DOHH2 (cell line): ENCODE measurements around the gene GZMM.

Source experiments
- H3F3A ChIP-seq: fragments of 200-600 bp; sonication (generic), shearing (Covaris generic); 2 replicates; pipeline ENCODE4 v1.6.0; 2016; ENCODE audit warnings: antibody characterized with exemption, mild to moderate bottlenecking; ENCODE audit not compliant: control insufficient read depth, insufficient read depth
- H3K27ac ChIP-seq: fragments of 200-600 bp; sonication (generic); 2 replicates; pipeline ENCODE4 v1.5.1; 2014; ENCODE audit warnings: low read depth, mild to moderate bottlenecking, low read length, moderate library complexity
- H3K27me3 ChIP-seq: fragments of 200-600 bp; sonication (generic); 2 replicates; pipeline ENCODE4 v1.6.1; 2014; ENCODE audit warnings: mild to moderate bottlenecking, low read length, mixed read lengths; ENCODE audit not compliant: control insufficient read depth
- H3K36me3 ChIP-seq: fragments of 200-600 bp; sonication (generic); 2 replicates; pipeline ENCODE4 v1.6.1; 2014; ENCODE audit warnings: mild to moderate bottlenecking, low read length, moderate library complexity, mixed read lengths; ENCODE audit not compliant: control insufficient read depth
- H3K4me1 ChIP-seq: fragments of 200-600 bp; sonication (generic); 2 replicates; pipeline ENCODE4 v1.6.1; 2014; ENCODE audit warnings: mild to moderate bottlenecking, low read length, mixed read lengths; ENCODE audit not compliant: control insufficient read depth
- H3K4me2 ChIP-seq: fragments of 200-600 bp; sonication (generic); 2 replicates; pipeline ENCODE4 v1.6.0; 2014; ENCODE audit warnings: mild to moderate bottlenecking, low read length, moderate library complexity
- H3K4me3 ChIP-seq: fragments of 200-600 bp; sonication (generic); 2 replicates; pipeline ENCODE4 v1.5.1; 2014; ENCODE audit warnings: mild to moderate bottlenecking, low read length, mixed read lengths
- H3K79me2 ChIP-seq: fragments of 200-600 bp; sonication (generic); 2 replicates; pipeline ENCODE4 v1.6.1; 2014; ENCODE audit warnings: mild to moderate bottlenecking, low read length, mixed read lengths; ENCODE audit not compliant: control insufficient read depth
- H3K9me2 ChIP-seq: fragments of 200-600 bp; sonication (generic); replicated peaks from 2 replicates; pipeline ENCODE4 v1.6.1; 2014; ENCODE audit warnings: mild to moderate bottlenecking, low read length, mixed read lengths; ENCODE audit not compliant: control insufficient read depth
- H3K9me3 ChIP-seq: fragments of 200-600 bp; sonication (generic); 2 replicates; pipeline ENCODE4 v1.6.1; 2014; ENCODE audit warnings: antibody characterized with exemption, low read length, mixed read lengths; ENCODE audit not compliant: control insufficient read depth, insufficient read depth
- H4K20me1 ChIP-seq: fragments of 200-600 bp; sonication (generic); 2 replicates; pipeline ENCODE4 v1.6.0; 2014; ENCODE audit warnings: low read depth, mild to moderate bottlenecking, antibody characterized with exemption, low read length, moderate library complexity; ENCODE audit not compliant: control insufficient read depth, insufficient read depth
- EZH2phosphoT487 ChIP-seq: fragments of 200-600 bp; sonication (generic); IDR thresholded peaks from 2 replicates; pipeline ENCODE4 v1.6.1; 2017; ENCODE audit warnings: borderline replicate concordance, mild to moderate bottlenecking, antibody characterized with exemption, low read length, moderate library complexity, mixed read lengths
- TF ChIP-seq, protein P1 (sequence below): fragments of 200-600 bp; sonication (generic); IDR thresholded peaks from one replicate; pipeline ENCODE4 v1.5.1; 2014; ENCODE audit warnings: antibody characterized with exemption, mild to moderate bottlenecking, low read depth, low read length; ENCODE audit not compliant: poor library complexity, severe bottlenecking

GZMM gene

DNA sequence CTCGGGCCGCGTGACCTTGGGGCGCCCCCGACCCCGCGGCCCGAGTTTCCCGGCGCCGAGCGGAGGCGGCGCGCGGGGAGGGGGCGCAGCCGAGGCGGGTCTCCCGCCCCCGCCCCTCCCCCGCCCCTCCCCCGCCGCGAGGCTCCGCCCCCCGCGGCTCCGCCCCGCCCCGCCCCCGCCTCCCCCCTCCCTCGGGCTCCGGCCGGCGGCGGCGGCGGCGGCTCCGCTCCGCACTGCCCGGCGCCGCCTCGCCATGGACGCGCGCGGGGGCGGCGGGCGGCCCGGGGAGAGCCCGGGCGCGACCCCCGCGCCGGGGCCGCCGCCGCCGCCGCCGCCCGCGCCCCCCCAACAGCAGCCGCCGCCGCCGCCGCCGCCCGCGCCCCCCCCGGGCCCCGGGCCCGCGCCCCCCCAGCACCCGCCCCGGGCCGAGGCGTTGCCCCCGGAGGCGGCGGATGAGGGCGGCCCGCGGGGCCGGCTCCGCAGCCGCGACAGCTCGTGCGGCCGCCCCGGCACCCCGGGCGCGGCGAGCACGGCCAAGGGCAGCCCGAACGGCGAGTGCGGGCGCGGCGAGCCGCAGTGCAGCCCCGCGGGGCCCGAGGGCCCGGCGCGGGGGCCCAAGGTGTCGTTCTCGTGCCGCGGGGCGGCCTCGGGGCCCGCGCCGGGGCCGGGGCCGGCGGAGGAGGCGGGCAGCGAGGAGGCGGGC, 46.0 kb downstream of the GZMM start, which contains the start of gene HCN2:
TSS of gene HCN2 (plus strand) at position 189 of the 703 bp plus-strand sequence. CDS start at position 254, 65 bp downstream.
- H3K9me2 ChIP-seq, result no peaks in the 10 kb centered on the region
- H3K36me3 ChIP-seq, result no peaks in the 10 kb centered on the region
- no peak for TF ChIP-seq EZH2phosphoT487
- TF ChIP-seq, protein P1, sequence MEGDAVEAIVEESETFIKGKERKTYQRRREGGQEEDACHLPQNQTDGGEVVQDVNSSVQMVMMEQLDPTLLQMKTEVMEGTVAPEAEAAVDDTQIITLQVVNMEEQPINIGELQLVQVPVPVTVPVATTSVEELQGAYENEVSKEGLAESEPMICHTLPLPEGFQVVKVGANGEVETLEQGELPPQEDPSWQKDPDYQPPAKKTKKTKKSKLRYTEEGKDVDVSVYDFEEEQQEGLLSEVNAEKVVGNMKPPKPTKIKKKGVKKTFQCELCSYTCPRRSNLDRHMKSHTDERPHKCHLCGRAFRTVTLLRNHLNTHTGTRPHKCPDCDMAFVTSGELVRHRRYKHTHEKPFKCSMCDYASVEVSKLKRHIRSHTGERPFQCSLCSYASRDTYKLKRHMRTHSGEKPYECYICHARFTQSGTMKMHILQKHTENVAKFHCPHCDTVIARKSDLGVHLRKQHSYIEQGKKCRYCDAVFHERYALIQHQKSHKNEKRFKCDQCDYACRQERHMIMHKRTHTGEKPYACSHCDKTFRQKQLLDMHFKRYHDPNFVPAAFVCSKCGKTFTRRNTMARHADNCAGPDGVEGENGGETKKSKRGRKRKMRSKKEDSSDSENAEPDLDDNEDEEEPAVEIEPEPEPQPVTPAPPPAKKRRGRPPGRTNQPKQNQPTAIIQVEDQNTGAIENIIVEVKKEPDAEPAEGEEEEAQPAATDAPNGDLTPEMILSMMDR, result no peak
- no peaks in the 10 kb centered on the region for H3F3A ChIP-seq
- H3K27ac ChIP-seq, result no peak within 1 kb of the TSS
- H4K20me1 ChIP-seq, result peaks cover 4% of the 10 kb centered on the region; the same call in 1 of the 2 replicates
- H3K4me1 ChIP-seq, result peaks cover 11% of the 10 kb centered on the region
- no peaks in the 10 kb centered on the region for H3K79me2 ChIP-seq
- no peak within 1 kb of the TSS for H3K4me2 ChIP-seq
- H3K27me3 ChIP-seq, result peaks cover 18% of the 10 kb centered on the region
- H3K4me3 ChIP-seq, result no peak within 1 kb of the TSS
- H3K9me3 ChIP-seq, result no peaks in the 10 kb centered on the region

DNA sequence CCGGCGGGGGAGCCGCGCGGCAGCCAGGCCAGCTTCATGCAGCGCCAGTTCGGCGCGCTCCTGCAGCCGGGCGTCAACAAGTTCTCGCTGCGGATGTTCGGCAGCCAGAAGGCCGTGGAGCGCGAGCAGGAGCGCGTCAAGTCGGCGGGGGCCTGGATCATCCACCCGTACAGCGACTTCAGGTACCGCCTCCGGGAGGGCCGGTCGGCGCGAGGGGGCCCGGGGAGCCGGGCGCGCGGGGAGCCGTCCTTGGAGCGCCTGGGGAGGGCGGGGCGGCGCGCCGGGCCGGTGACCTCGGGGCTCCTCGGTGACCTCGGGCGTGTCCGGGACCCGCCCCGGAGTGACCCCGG, 46.5 kb downstream of the GZMM start:
- H3K9me3 ChIP-seq, result no peaks in the 10 kb centered on the region
- 0 out of 2 replicates have a peak, but pooled peaks cover 3% of the 10 kb centered on the region for H4K20me1 ChIP-seq
- no peaks in the 10 kb centered on the region for H3K36me3 ChIP-seq
- H3F3A ChIP-seq, result no peaks in the 10 kb centered on the region
- no peaks in the 10 kb centered on the region for H3K9me2 ChIP-seq
- H3K27me3 ChIP-seq, result peaks cover 18% of the 10 kb centered on the region
- TF ChIP-seq EZH2phosphoT487, result peak; percentile 72; the same call in 1 of the 2 replicates
- TF ChIP-seq, protein P1, result no peak
- peaks cover 11% of the 10 kb centered on the region for H3K4me1 ChIP-seq
- H3K4me3 ChIP-seq, result no peak overlapping the region
- H3K4me2 ChIP-seq, result no peak overlapping the region
- no peaks in the 10 kb centered on the region for H3K79me2 ChIP-seq
- H3K27ac ChIP-seq, result no peak overlapping the region

- TF ChIP-seq EZH2phosphoT487, result no peak
- TF ChIP-seq, protein P1, result no peak
- Histone ChIP-seq H3K79me2 (no peaks in the 10 kb centered on the region), H3K27ac (no peak overlapping the region), H3K4me2 (no peak overlapping the region), H3K4me1 (peaks cover 11% of the 10 kb centered on the region), H3F3A (no peaks in the 10 kb centered on the region), H4K20me1 (0 out of 2 replicates have a peak, but pooled peaks cover 3% of the 10 kb centered on the region), H3K9me3 (no peaks in the 10 kb centered on the region), H3K36me3 (no peaks in the 10 kb centered on the region), H3K4me3 (no peak overlapping the region), H3K27me3 (peaks cover 18% of the 10 kb centered on the region), H3K9me2 (no peaks in the 10 kb centered on the region)
These were observed 46.9 kb downstream of the GZMM start for GRCh38 chr19:590750-591098.
